HG02623 (cell line): ENCODE results near the gene KCNAB1.
"Not testable (repeated sequence)": the region's sequence is repeated elsewhere in the genome, so short reads cannot be mapped to it uniquely, and the experiment has no call there.

Experiments used
- ATAC-seq: cut with Tn5 transposase; IDR thresholded peaks from one replicate; pipeline ENCODE4 v1.9.1; 2021; ENCODE audit warnings: moderate library complexity; ENCODE audit not compliant: unreplicated experiment

The KCNAB1 gene

DNA sequence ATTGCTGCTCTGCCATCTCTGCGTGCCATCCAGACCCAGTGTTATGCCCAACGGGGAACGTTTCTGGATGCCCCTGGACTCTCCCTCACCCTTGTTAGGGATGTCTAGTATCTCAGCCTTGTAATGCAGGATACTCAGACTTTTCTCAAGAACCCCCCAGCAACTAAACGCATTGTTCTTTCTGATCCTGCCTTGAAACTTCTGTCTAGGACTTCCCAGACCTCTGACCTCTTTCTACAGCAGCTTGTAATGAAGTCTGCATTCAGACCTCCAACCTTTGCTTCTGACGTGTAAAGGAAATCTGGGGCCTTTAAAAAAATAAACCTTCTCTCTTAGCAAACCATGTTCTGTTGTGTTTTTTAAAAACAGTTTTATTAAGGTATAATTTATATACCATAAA is 139.5 kb downstream of the KCNAB1 start:
- no peak for ATAC-seq

DNA sequence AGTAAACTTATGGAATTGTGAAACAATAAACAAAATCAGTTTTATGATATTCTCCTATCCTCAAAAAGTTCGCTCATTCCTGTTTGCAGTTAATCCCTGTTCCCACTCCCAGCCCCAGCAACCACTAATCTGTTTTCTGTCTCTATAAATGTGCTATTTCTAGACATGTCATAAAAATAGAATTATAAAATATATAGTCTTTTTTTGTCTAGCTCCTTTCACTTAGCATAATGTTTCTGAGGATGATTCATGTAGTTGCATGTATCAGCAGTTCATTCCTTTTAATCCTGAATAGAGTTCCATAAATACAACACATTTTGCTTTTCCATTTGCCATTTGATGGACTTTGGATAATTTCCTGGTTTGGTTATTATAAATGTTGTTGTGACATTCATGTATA is 140.0 kb downstream of the KCNAB1 start:
- no peak for ATAC-seq

DNA sequence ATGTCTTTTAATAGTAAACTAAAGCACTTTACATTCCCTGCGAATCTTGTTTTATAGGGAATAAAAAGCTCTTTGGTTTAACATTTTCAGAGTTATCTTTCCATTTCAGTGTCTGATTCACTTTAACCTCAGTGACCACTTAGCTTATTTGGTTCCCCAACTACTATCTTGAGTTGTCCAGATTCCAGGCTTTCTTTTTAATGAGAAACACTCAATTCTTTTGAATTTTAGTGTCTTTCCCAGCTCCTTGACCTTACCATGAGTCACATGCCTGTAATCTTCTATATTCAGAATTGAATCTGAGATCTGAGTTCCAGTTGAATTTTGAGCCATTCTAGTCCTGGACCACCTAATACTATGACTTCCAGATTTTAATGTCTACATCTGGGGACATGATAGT is 144.4 kb downstream of the KCNAB1 start:
- no peak for ATAC-seq

DNA sequence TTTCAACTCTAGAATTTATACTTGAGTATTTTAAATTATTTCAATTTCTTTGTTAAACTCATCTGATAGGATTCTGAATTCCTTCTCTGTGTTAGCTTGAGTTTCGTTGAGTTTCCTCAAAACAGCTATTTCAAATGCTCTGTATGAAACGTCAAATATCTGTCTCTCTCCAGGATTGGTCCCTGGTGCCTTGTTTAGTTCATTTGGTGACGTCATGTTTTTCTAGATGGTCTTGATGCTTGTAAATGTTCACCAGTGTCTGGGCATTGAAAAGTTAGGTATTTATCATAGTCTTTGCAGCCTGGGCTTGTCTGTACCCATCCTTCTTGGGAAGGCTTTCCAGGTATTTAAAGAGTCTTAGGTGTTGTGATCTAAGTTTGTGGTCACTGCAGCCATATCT is 151.1 kb downstream of the KCNAB1 start:
- no peak for ATAC-seq

GRCh38 chr3:156271995-156272719 is 151.8 kb downstream of the KCNAB1 start:
- no peak for ATAC-seq

GRCh38 chr3:156273111-156273694 is 152.8 kb downstream of the KCNAB1 start:
- ATAC-seq, result no peak

- ATAC-seq, result no peak
These were observed 154.4 kb downstream of the KCNAB1 start for GRCh38 chr3:156274791-156275190.

DNA sequence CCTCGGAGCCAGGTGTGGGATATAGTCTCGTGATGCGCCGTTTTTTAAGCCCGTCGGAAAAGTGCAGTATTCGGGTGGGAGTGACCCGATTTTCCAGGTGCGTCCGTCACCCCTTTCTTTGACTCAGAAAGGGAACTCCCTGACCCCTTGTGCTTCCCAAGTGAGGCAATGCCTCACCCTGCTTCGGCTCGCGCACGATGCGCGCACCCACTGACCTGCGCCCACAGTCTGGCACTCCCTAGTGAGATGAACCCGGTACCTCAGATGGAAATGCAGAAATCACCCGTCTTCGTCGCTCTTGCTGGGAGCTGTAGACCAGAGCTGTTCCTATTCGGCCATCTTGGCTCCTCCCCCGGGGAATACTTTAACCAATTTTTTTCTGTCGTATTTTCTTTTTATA is 164.3 kb downstream of the KCNAB1 start:
- not testable (repeated sequence) for ATAC-seq

DNA sequence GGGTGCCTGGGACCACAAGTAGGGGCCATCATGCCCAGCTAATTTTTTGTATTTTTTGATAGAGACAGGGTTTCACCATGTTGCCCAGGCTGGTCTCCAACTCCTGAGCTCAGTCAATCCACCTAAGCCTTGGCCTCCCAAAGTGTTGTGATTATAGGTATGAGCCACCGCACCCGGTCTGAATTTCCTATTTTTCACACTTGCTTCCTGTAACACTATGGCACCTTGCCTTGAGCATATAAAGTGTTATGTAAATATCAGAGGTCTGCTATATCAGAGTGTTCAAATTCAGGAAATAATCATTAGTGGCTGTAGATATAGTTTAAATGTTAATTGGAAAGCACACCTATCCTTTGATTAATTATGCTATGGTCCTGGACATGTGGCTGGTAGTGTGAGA is 165.2 kb downstream of the KCNAB1 start:
- no peak for ATAC-seq

DNA sequence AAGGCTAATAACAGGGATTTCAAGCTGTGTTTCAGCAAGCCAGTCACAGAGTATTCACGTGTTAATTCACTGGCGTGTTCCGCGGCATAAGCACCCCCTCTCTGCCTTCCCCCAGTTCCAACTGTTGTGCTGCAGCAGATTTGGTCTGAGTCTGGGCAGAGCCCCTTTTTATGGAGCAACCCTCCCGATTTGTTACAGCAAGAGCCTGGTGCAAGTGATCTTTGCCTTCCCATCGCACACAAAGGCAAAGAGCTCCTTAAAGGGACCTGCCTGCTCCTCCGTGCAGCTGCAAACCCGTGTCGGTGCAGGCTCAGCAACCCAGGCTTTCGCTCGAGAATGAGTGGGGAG is 170.5 kb downstream of the KCNAB1 start:
- no peak for ATAC-seq

DNA sequence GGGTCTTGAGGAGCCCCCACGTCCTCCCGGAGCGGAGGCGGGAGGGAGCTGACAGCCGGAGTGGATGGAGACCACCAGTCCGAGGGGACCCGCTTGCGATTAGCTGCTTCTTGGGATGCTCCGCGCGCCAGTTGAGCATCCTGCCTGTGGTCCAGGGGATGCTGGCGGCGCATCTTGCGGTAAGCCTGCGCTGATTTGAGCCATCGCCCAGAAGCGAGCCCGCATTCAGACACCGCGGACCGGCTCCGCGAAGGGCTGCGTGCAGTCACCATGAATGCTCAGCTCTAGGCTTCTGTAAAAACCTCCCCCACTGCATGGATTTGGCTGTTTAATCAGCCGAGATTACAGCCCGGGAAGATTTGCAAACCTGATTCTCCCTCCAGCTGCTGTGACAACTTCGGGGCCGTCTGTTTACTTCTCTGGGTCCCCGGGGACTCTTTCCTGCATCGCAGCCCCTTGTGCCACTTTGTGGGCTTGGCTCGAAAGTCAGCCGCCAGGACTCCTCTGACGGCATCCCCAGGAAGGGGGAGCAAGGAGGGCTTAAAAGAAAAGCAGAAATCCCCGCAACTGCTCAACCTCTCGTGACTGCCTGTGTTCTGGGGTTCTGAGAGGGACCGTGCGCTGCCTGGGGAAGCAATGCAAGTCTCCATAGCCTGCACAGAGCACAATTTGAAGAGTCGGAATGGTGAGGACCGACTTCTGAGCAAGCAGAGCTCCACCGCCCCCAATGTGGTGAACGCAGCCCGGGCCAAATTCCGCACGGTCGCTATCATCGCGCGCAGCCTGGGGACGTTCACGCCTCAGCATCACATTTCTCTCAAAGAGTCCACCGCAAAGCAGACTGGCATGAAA is 171.1 kb downstream of the KCNAB1 start:
- ATAC-seq, result no peak

- ATAC-seq, result no peak
These were observed 173.2 kb downstream of the KCNAB1 start for GRCh38 chr3:156293566-156293965.

- ATAC-seq, result no peak
These were observed 177.2 kb downstream of the KCNAB1 start for GRCh38 chr3:156297582-156297981.

DNA sequence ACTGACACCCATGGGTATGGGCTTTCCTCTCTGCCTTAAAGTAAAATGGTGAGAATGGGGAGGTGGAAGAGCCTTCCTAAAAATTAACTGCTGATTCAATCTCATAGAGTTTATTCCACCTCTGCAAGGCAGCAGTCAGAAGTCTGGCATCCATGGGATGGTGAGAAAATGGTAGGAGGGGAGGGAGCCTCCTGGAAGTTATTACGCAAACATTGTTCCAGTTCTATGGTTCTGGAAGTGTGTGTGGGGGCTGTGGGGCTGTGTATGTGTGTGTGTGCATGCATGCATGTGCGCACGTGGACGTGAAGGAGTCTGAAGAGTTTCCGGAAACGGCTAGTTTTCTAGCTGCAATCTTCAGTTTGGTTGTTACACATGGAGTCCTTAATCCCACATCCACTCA is 177.6 kb downstream of the KCNAB1 start:
- no peak for ATAC-seq

DNA sequence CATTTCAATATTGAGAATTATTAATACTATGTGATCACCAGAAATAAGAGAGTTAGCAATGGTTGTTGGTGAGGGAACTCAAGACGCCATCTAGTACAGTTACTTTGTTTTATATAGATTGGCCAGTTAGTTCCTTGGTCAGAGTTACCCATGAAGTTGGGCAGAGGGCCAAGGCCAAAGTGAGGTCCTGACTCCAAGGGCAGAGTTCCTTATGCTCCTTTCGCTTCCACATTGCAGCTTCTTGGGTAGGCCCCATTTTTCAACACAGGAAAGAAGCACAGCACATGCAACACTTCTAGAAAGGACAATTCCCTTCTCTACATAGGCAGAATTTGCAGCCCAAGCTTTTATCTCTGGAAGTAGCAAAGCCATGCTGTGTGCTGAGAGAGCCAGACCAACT is 178.6 kb downstream of the KCNAB1 start:
- ATAC-seq, result no peak

- ATAC-seq, result no peak
These were observed 179.2 kb downstream of the KCNAB1 start for GRCh38 chr3:156299569-156299968.

DNA sequence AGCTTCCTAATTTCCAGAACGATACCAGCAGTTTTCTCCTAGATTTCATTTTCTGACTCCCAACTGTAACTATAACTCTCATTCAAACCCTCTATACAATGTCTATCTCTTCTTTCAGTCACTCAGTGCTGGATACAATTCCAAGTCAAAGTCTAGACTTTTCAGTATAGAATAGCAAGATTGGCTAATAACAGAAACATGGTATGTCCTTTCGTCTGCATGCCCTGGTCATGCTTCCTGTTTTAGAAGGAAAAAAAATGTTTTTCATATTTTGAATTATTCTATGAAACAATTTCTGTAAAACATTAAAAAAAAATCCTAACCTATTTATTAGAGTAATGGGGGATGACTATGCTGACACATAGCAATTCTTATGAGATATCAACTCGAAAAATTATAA is 180.0 kb downstream of the KCNAB1 start:
- ATAC-seq, result no peak

DNA sequence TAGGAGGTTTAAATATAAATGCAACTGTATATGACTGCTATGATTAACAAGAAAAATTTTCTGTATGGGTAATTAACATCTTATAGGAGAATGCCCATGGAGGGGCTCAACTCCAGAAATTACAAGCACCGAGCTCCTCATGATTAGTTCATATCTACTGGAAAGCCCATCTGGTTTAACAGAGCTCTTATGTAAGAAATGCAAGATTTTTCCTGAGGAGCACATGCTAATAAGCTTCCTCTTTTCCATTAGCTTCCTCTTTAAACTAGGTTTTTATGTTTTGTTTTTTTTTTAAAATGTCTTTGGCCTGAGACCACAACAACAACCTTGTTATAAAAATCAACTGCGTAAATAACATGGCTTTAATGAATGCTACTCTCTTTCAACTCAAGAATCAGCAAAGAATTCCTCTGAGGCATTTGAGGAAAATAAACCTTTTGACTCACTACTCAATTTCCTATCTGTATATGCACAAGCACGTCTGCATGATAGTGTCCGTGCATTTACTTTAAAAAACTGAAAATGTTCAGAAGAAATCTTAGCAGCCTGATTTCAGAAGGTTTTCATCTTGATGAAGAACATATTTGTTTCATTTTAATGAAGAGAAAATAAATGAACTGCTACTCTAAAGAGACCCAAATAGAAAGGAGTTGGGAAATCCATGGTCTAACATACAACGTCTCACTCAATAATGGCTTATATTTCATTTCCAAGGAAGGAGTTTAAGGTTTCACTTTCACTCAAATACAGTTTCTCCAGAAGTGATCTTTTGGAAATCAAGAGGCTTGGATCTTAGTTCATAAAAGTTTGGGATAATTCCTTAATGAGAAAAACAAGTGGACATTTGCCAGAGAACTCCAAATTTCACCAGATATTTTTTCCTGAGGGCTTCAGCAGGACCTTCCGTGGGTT is 180.8 kb downstream of the KCNAB1 start:
- no peak for ATAC-seq

- no peak for ATAC-seq
These were observed 182.8 kb downstream of the KCNAB1 start for GRCh38 chr3:156303001-156303707.

DNA sequence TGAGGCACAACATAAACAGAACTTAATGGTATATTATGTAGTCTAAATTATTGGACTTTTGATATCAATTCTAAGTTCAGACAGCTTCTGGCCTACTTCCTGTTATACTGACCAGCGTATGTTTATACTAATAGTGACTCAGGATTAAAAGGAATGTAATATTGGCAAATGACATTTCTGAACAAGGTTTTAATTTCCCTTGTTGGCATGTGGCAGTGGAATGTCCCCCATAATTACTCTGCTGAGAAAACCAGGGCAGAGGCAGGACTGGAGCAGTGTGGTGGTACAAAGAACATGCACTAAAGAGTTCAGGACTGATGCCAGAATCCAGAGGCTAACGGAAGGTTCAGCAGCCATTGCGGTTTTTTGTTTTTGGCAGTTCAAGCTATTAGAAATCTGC is 184.0 kb downstream of the KCNAB1 start:
- no peak for ATAC-seq
